ENCODE results near the gene TCL1B. TPM values are rescaled to one million over a fixed set of nuclear protein-coding genes. Genes with fewer than 3 reads are reported as not detected.

TCL1B gene
- total and polyA plus RNA-seq, 2 donors (not counting 3 experiments of a cell fraction or from before 2014, with no cell fraction given) = not detected

DNA sequence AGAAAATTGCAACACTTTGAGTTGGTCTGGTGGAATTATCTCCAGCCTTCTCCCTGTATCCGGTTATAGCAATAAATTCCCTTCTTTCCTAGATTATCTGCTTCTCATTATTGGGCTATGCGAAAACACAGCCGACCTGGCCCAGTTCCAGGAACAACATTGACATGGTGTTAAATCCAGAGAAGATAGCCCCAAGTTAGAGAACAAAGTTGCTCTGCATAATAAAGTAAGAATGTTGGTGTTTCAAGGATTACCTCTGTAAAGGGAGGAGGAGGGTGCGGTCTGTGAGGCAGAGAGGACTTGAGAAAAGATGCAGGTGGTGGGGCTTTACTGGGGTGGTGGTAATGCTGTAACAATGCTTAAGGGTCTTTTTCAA, 15.6 kb downstream of the TCL1B start:
- DNase-seq (ENCODE audit: low read depth, low spot score) = peak; percentile 49
- Histone ChIP-seq H3K4me2 (ENCODE audit: insufficient read depth, low read length) (no peak overlapping the region), H3K9ac (replicated peaks; ENCODE audit: extremely low read depth, insufficient read depth, low read length) (no peak overlapping the region), H3K9me1 (replicated peaks; ENCODE audit: control insufficient read depth, extremely low read depth, insufficient read depth, low read length) (no peaks in the 10 kb centered on the region), H2AFZ (ENCODE audit: low read depth, low read length) (no peak overlapping the region), H3K27me3 (ENCODE audit: control insufficient read depth in 2 of 2, insufficient read depth in 2 of 2, low read length in 2 of 2) (no peaks in the 10 kb centered on the region), H3K4me1 (ENCODE audit: control insufficient read depth, extremely low read depth, insufficient read depth, low read length) (peaks cover 11% of the 10 kb centered on the region), H4K20me1 (replicated peaks; ENCODE audit: control insufficient read depth, extremely low read depth, insufficient read depth, low read length) (no peaks in the 10 kb centered on the region), H3K4me3 (replicated peaks in 1 of 3; ENCODE audit: insufficient read depth in 1 of 3, low read depth in 1 of 3, low read length in 3 of 3) (no peak overlapping the region), H3K9me3 (replicated peaks; ENCODE audit: control insufficient read depth, insufficient read depth, low read length) (no peaks in the 10 kb centered on the region), H3K79me2 (ENCODE audit: control insufficient read depth, insufficient read depth, low read length) (no peaks in the 10 kb centered on the region), H3K36me3 (ENCODE audit: control insufficient read depth in 2 of 2, extremely low read depth in 1 of 2, insufficient read depth in 2 of 2, low read length in 2 of 2) (no peaks in the 10 kb centered on the region), H3K27ac (ENCODE audit: insufficient read depth, low read depth, low read length) (no peak overlapping the region)
- BruUV-seq (replicated peaks) = no TSS peak
- intact Hi-C loops (cut with micrococcal nuclease) (no loop called here), dilution Hi-C loops (cut with MboI; ENCODE audit: extremely low pct_ligation_motif_present, low sequenced_read_pairs) (no loop called here)
- TF ChIP-seq POLR2A (IDR thresholded peaks at IDR 0.05; ENCODE audit: low read depth, low read length) (no peak), JUN (IDR thresholded peaks at IDR 0.05; ENCODE audit: borderline replicate concordance, insufficient read depth, insufficient read length, low read depth) (no peak), GATA2 (IDR thresholded peaks at IDR 0.05; ENCODE audit: insufficient read depth, insufficient read length, low read depth, low read length) (peak; percentile 44), FOS (IDR thresholded peaks at IDR 0.05; ENCODE audit: borderline replicate concordance, insufficient read depth, low read length) (no peak)
- ChIA-PET CTCF (interaction anchor here (0.8 kb wide), 1 partner anchor 72 kb away, joined by 3 read pairs; no protein-coding TSS in a partner anchor), POLR2A (no interaction called here)
- FAIRE-seq = no peak

DNA sequence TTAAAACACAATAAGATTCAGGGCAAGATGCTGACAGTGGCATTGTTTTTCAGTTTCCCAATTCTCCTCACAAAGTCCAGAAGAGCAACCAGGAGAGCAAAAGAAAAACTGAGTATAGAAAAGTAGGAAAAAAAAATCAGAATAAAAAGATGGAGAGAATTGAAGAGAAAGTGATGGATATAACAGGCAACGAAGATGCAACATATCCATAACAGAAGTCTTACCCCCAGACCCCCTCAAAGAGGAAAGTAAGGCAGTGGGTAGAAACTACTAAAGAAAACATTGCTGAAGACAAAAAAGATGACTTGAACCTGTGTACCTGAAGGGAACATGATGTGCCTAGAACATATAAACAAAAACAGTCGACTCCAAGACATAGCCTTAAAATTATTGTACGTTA, 17.1 kb downstream of the TCL1B start:
- FAIRE-seq (no peak), DNase-seq (ENCODE audit: low read depth, low spot score) (no peak)
- no peaks in the 10 kb centered on the region for H3K79me2 ChIP-seq (ENCODE audit: control insufficient read depth, insufficient read depth, low read length)
- no peaks in the 10 kb centered on the region for H4K20me1 ChIP-seq (replicated peaks; ENCODE audit: control insufficient read depth, extremely low read depth, insufficient read depth, low read length)
- H3K9ac ChIP-seq (replicated peaks; ENCODE audit: extremely low read depth, insufficient read depth, low read length) = no peak overlapping the region
- H3K4me3 ChIP-seq (replicated peaks in 1 of 3; ENCODE audit: insufficient read depth in 1 of 3, low read depth in 1 of 3, low read length in 3 of 3) = no peak overlapping the region
- no peaks in the 10 kb centered on the region for H3K36me3 ChIP-seq (ENCODE audit: control insufficient read depth in 2 of 2, extremely low read depth in 1 of 2, insufficient read depth in 2 of 2, low read length in 2 of 2)
- dilution Hi-C loops (cut with MboI; ENCODE audit: extremely low pct_ligation_motif_present, low sequenced_read_pairs) (no loop called here), intact Hi-C loops (cut with micrococcal nuclease) (no loop called here)
- no peaks in the 10 kb centered on the region for H3K9me3 ChIP-seq (replicated peaks; ENCODE audit: control insufficient read depth, insufficient read depth, low read length)
- BruUV-seq (replicated peaks) = no TSS peak
- peak overlapping the region; percentile 58 for H3K4me2 ChIP-seq (ENCODE audit: insufficient read depth, low read length)
- H3K27ac ChIP-seq (ENCODE audit: insufficient read depth, low read depth, low read length) = no peak overlapping the region
- H3K27me3 ChIP-seq (ENCODE audit: control insufficient read depth in 2 of 2, insufficient read depth in 2 of 2, low read length in 2 of 2) = no peaks in the 10 kb centered on the region
- peaks cover 11% of the 10 kb centered on the region for H3K4me1 ChIP-seq (ENCODE audit: control insufficient read depth, extremely low read depth, insufficient read depth, low read length)
- no peak overlapping the region for H2AFZ ChIP-seq (ENCODE audit: low read depth, low read length)
- ChIA-PET POLR2A (no interaction called here), CTCF (interaction anchor here (0.7 to 1.3 kb wide), 3 partner anchors 12 to 36 kb away, joined by 3 to 4 read pairs (median 4); no protein-coding TSS in a partner anchor)
- H3K9me1 ChIP-seq (replicated peaks; ENCODE audit: control insufficient read depth, extremely low read depth, insufficient read depth, low read length) = no peaks in the 10 kb centered on the region
- no peak for TF ChIP-seq POLR2AphosphoS5 (IDR thresholded peaks at IDR 0.05; ENCODE audit: insufficient read depth, low read depth, low read length)

All from endothelial cell of umbilical vein (primary cell).